Measurements from ENCODE around the gene KCNIP3.

KCNIP3 gene

DNA sequence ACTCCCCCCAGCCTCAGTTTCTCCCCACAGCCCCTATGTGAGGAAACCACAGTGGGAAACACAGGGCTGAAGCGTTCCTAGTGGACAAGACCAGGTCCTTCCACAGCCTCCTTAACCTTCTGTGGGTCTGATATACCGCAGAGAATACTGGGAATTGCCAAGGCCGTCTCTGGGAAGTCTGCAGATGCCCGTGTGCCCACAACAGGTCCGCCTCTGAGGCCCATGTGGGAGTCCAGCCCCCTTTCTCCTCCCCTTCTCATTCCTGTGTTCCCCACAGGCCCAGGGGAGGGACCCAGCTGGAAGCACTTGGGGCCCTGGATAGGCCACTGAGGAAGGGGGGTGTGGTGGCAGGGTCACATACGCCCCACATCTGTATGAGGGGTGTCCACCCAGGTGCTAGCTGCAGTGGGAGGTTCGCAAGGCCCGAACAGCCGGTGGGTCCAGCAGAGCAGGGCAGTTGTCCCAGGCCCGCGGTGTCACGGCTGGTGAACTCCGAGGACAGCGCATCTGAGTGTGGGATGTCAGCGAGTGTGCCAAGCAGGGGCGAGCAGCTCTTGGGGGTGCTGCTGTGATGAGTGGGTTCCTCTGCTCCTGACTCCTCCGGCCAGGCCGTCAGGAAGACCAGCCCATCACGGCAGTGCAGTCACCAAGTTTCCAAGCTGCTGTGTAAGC, 2.4 kb upstream of the KCNIP3 start:
- TF ChIP-seq, protein P1, sequence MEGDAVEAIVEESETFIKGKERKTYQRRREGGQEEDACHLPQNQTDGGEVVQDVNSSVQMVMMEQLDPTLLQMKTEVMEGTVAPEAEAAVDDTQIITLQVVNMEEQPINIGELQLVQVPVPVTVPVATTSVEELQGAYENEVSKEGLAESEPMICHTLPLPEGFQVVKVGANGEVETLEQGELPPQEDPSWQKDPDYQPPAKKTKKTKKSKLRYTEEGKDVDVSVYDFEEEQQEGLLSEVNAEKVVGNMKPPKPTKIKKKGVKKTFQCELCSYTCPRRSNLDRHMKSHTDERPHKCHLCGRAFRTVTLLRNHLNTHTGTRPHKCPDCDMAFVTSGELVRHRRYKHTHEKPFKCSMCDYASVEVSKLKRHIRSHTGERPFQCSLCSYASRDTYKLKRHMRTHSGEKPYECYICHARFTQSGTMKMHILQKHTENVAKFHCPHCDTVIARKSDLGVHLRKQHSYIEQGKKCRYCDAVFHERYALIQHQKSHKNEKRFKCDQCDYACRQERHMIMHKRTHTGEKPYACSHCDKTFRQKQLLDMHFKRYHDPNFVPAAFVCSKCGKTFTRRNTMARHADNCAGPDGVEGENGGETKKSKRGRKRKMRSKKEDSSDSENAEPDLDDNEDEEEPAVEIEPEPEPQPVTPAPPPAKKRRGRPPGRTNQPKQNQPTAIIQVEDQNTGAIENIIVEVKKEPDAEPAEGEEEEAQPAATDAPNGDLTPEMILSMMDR (IDR thresholded peaks at IDR 0.05; ENCODE audit: low read depth, low read length, missing control alignments): no peak
- H3K4me3 ChIP-seq (ENCODE audit: low read depth, low read length): no peak overlapping the region
- DNase-seq (ENCODE audit: low read depth): no peak

DNA sequence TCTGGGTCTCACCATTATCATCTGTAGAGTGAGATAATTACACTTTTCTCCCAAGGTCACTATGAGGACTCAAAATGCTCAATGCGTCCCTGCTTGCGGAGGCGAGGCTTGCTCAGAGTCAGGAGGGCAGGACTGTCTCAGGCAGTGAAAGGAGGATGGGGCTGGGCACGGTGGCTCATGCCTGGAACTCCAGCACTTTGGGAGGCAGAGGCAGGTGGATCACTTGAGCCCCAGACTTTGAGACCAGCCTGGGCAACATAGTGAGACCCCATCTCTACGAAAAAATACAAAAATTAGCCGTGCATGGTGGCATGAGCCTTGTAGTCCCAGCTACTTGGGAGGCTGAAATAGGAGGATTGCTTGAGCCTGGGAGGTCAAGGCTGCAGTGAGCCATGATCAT, 1.8 kb upstream of the KCNIP3 start:
- DNase-seq (ENCODE audit: low read depth): no peak
- H3K4me3 ChIP-seq (ENCODE audit: low read depth, low read length): no peak overlapping the region
- TF ChIP-seq, protein P1 (IDR thresholded peaks at IDR 0.05; ENCODE audit: low read depth, low read length, missing control alignments): no peak

DNA sequence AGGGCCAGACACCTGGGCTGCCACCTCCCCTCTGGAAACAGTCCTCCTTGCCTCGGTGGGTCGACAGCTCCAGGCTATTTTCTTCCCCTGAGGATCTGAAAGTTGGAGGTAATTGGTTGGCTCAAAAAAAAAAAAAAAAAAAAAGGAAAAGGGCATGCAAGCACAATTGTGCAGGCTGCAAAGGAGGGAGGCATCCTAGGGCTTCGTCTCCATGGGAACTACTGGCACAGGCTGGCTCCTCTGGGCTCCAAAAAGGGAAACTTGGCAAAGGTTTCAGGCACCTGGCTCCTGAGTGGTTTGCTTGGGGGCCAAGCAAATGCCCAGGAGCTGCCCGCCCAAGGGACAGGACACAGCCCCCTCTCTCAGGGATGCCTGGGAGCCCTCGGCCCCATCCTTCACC, 1.1 kb upstream of the KCNIP3 start:
- no peak for DNase-seq (ENCODE audit: low read depth)
- TF ChIP-seq, protein P1 (IDR thresholded peaks at IDR 0.05; ENCODE audit: low read depth, low read length, missing control alignments): no peak
- H3K4me3 ChIP-seq (ENCODE audit: low read depth, low read length): no peak overlapping the region

DNA sequence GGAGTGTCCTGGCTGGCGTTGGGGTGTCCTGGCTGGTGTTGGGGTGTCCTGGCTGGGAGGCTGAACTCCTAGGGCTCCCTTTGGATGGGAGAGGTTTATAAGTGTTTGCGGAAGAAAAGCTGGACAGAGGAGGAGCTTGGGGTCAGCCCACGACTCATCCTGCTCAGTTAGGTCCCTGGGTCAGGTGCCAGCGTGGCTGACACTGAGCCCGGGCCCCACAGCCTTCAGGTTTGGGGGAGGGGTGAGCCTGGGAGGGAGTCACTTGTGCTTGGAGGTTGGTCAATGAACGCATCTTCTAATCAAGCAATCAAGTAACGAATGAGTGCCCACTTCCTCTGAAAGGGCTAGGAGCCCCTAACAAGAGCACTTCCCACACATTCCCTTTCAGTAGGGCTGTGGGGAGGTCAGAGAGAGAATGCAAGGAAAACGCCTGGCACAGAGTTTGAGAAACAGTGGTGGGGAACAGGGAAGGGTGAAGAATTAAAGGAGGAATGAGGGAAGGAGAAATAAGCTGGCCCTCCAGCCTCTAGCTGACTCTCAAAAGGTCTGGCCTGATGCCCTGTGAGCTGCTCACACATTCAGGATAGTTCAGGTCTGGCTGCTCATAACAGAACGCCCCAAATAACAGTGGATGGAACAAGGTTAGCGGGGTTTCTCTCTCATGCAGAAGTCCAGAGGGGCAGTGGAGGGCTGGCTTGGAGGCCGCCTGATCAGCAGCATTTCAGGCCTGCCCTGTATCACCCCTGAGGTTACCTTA, 670 bp downstream of the KCNIP3 start:
- TF ChIP-seq, protein P1 (IDR thresholded peaks at IDR 0.05; ENCODE audit: low read depth, low read length, missing control alignments): no peak
- no peak overlapping the region for H3K4me3 ChIP-seq (ENCODE audit: low read depth, low read length)
- DNase-seq (ENCODE audit: low read depth): no peak

DNA sequence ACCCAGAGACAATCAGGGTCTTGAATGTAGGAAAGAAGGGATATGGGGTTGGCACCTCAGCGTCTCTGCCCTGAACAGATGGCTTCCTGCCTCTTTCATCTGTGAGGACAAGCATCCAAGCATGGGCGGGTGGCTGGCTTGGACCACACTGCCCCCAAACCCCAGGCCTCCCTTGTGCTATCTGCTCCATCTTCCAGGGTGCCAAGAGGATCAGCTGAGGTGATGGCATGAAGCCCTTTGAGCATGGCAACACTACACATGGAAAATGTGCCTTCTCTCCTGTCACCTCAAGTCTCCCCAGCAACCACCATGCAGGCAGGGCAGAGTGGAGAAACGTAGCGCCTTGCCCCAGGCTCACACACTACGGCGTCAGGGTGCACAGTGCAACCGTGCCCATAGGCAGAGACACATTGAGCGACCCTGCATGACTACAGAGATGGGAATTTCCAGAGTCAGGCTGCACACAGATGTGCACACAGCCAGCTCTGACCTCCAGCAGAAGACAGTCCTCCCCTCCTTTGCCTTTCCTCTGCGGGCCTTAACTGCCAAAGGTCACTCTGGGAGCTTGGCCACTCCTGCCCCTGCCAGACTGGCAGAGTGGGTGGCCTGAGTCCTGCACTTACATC, 1.5 kb downstream of the KCNIP3 start:
- no peak for DNase-seq (ENCODE audit: low read depth)
- no peak overlapping the region for H3K4me3 ChIP-seq (ENCODE audit: low read depth, low read length)
- TF ChIP-seq, protein P1 (IDR thresholded peaks at IDR 0.05; ENCODE audit: low read depth, low read length, missing control alignments): no peak

DNA sequence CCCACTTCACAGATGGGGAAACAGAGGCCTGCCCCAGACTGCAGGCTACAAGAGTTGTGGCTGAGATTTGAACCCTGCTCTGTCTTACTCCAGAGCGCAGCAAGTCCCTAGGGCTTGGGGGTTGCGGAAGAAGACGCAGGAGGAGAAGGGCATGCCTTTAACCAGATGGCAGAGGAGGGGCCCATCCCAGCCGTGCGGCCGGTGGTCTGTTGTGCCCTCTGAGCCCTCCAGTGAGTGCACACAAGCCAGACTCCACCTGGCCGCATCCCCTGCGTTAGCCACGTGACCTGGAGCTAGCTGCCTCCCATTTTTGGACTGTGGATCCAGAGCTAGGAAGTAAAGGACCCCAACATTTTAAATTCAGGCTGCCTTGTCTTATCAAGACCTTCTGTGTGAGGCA, 2.8 kb downstream of the KCNIP3 start:
- no peak for DNase-seq (ENCODE audit: low read depth)
- TF ChIP-seq, protein P1 (IDR thresholded peaks at IDR 0.05; ENCODE audit: low read depth, low read length, missing control alignments): no peak
- no peak overlapping the region for H3K4me3 ChIP-seq (ENCODE audit: low read depth, low read length)
